VCaP (cell line): Measurements from ENCODE around the gene STIM2.

Experiments used
- H3K27ac ChIP-seq: fragments of 450-650 bp; 2 replicates; pipeline ENCODE4 v1.5.1; 2017
- CTCF ChIP-seq: fragments of 450-650 bp; conservative IDR thresholded peaks from 2 replicates; pipeline ENCODE4 v1.5.1; 2017; ENCODE audit warnings: mild to moderate bottlenecking, moderate library complexity

STIM2 gene

GRCh38 chr4:26857278-26858034 is 3.2 kb upstream of the STIM2 start:
- TF ChIP-seq CTCF: no peak
- peak overlapping the region; percentile 95 for H3K27ac ChIP-seq

GRCh38 chr4:26858035-26858918 is 2.4 kb upstream of the STIM2 start:
- TF ChIP-seq CTCF: no peak
- H3K27ac ChIP-seq: peak overlapping the region; percentile 95

- no peak for TF ChIP-seq CTCF
- H3K27ac ChIP-seq: peak overlapping the region; percentile 95
These were observed 1.7 kb upstream of the STIM2 start for GRCh38 chr4:26858947-26859401.

GRCh38 chr4:26859762-26860156 is 882 bp upstream of the STIM2 start:
- H3K27ac ChIP-seq: peak overlapping the region; percentile 95
- no peak for TF ChIP-seq CTCF

- TF ChIP-seq CTCF: no peak
- H3K27ac ChIP-seq: peak overlapping the region; percentile 95
These were observed 337 bp downstream of the STIM2 start for GRCh38 chr4:26860922-26861433.

- H3K27ac ChIP-seq: peak overlapping the region; percentile 95
- TF ChIP-seq CTCF: no peak
These were observed 969 bp downstream of the STIM2 start for GRCh38 chr4:26861434-26862186.
